ENCODE results near the gene TEAD1. TPM values are rescaled to one million over a fixed set of nuclear protein-coding genes. Genes with fewer than 3 reads are reported as not detected.
A peak's percentile ranks its signal among the peaks of the same experiment; 100 is the strongest.

TEAD1 gene
- total RNA-seq, 1 donor from 2014 or later: 126 TPM

DNA sequence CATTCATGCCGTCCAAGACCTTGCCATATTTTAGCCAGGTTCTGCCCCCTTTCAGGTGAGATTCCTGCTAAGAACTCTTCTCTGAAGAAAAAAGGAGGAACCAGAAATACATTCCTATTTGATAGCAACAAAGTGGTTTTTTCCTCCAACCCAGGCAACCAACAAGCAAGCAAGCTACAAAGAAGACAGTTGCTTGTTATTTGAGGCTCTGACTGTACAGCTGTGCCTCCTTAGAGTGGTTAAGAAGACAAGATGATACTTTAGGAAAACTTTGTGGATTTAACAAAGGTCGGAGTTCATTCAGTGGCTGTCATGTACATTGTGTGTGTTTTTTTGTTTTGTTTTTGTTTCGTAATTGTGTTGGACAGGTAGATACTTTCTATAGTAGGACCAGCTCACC, 21.7 kb downstream of the TEAD1 start:
- ATAC-seq: no peak
- intact Hi-C loops (cut with DNase I): no loop called here
- no peak for DNase-seq (ENCODE audit: missing footprints)

DNA sequence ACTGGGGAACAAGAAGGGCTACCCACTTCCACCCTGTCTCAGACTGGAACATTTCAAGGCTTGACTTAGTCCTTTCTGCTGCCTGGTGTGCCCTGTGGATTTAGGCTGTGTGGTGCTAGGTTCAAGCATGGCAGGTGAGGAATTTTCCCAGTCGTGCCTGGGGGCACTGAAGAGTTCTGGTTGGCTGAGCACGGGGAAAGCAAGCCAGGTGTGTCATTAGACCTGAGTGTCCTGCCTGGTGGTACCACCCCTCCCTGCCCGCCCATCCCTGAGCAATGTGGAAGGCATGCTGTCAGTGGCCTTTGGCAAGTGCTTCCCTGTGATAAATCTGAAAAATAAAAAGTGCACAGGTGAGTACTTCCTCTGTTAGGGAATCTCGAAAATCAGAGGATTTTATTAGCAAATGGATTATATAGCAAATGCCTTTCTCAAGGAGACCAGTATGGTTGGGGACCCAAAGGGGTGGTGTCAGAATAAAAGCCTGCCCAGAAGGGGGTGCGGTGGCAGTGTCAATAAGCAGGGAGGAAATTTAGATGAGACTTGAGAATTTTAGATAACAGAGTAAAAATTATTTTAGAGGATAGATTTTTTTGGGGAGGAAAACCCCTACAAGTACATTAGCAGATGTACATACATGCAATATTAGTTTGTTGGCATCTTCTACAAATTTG, 22.8 kb downstream of the TEAD1 start:
- no peak for DNase-seq (ENCODE audit: missing footprints)

DNA sequence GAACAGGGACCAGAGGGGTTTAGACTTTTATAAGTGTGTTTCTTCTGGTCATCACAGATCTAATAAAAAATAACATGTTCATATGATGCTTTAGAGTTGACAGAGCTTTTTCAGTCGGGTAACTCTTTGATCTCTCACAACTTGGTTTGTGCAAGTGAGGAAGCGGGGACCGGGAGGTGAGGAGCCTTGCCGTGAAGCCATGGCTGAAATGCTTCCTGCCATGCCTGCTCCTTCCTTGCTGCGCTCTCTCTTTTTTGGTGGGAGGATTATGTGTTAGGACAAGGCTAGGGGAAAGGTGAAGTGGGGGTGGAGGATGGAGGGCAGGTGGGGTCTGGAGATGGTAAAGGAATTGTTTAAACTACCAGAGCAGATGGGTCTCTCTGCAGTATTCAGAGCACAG, 23.8 kb downstream of the TEAD1 start:
- intact Hi-C loops (cut with DNase I): no loop called here
- ATAC-seq: no peak
- no peak for DNase-seq (ENCODE audit: missing footprints)

More for the DNA sequence above, 22.8 kb downstream of the TEAD1 start:
- intact Hi-C loops (cut with DNase I): no loop called here
- no peak for ATAC-seq

- DNase-seq (ENCODE audit: missing footprints) (no peak), ATAC-seq (peak; percentile 20)
- intact Hi-C loops (cut with DNase I): no loop called here
Observed at GRCh38 chr11:12701811-12702592, 27.8 kb downstream of the TEAD1 start.

DNA sequence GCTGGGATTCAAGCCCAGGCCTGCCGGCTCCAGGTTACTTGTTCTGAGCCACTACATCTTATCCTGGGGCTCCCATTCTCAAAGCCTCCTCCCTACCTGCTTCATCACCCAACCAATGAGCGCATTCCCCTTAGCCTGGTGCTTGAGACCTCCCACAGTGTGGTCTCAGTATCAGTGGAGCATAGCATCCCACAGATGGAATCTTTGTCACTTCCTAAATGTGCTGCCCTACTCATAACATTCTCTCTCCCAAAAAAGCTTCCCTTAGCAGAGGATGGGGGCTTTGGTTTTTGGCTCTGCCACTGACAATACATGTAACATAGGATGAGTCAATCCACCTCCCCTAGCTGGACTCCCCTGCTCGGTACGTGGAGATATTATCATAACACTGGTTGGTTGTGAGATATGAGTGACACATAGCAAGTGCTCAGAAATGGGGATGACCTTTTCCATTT, 28.8 kb downstream of the TEAD1 start:
- ATAC-seq: no peak

GRCh38 chr11:12704049-12704448, 29.8 kb downstream of the TEAD1 start:
- ATAC-seq: no peak
- intact Hi-C loops (cut with DNase I): no loop called here
- DNase-seq (ENCODE audit: missing footprints): no peak

More for the DNA sequence above, 28.8 kb downstream of the TEAD1 start:
- intact Hi-C loops (cut with DNase I): no loop called here
- DNase-seq (ENCODE audit: missing footprints): no peak

- intact Hi-C loops (cut with DNase I): no loop called here
- DNase-seq (ENCODE audit: missing footprints): no peak
- no peak for ATAC-seq
Observed at GRCh38 chr11:12705874-12706273, 31.7 kb downstream of the TEAD1 start.

DNA sequence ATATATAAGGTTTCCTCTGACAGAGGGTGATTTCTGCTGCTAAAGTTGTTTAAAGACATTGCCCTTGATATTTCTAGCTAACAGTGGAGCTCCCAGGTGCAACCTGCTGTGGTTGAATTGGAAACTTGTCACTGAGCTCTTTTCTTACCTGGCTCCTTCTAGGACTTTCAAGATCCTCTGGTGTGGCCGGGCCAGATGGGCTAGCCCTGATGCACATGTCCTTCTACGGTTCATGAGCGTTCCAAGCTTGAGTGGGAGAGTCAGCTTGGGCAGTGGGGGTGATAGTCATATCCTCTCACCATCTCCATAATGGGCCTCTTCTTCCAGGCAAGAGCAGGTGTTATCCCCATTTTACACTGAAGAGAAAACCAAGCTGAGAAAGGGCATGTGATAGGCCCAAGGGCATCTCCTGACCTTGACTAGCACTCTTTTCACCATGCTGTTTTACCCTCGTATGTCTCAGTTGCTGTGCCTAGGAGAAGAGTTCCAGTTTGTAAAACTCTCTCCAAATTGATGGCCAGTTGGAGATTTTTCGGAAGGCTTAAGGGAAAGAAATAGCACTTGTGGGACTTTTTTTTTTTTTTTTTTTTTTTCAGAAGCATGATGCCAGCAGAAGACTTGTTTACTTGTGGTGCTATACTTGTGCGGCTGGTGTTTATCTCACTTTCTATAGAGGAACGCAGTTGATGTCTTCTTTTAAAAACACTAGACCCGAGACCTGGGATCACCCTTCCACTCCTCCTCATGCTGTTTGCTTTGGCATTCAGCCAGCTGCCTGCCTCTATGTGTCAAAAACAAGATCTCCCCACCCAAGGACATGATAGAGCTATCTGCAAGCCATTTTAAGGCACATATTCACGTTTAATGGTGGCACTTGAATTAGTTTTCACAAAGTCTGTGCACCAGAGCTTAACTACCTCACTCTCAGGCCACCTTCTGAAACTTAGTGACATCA, 32.6 kb downstream of the TEAD1 start:
- ATAC-seq (peak; percentile 50), DNase-seq (ENCODE audit: missing footprints) (no peak)
- intact Hi-C loops (cut with DNase I): no loop called here

DNA sequence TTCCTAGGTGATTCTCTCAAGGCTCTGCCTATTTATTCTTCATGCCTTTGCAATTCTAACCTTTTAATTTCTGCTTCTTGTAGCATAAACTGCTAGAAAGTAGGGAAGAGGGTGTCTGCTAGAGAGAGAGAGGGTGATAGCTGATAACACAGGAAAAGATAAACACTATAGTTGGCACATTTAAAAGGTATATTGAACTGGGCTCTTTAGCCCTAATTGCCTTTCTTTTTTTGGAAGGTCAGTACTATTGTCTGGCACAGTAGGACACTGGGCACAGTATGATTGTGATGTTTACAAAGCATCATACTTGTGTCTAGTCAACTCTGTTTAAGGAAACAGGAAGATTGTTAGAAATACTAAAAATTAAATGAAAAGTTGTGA, 33.3 kb downstream of the TEAD1 start:
- intact Hi-C loops (cut with DNase I): no loop called here
- no peak for DNase-seq (ENCODE audit: missing footprints)
- no peak for ATAC-seq

DNA sequence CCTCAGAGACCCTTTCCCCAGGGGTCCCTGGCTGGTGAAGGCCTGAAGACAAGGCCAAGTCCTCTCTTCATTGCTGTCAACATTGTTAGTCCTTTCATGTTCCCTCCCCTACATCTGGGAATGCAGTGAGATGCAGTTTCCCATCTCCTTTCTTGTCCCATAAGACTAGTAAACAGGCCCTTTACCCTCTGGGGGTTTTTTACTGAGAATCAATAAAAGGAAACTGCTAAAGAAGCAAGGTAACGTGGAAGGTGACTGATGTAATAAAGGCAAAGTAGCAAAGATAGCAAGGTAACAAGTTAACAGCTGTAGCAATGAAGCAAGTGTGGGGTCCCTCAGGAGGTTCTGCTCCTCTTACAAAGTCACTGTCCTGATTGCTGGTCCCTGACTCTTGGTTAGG, 37.3 kb downstream of the TEAD1 start:
- intact Hi-C loops (cut with DNase I): no loop called here
- no peak for DNase-seq (ENCODE audit: missing footprints)
- ATAC-seq: no peak

DNA sequence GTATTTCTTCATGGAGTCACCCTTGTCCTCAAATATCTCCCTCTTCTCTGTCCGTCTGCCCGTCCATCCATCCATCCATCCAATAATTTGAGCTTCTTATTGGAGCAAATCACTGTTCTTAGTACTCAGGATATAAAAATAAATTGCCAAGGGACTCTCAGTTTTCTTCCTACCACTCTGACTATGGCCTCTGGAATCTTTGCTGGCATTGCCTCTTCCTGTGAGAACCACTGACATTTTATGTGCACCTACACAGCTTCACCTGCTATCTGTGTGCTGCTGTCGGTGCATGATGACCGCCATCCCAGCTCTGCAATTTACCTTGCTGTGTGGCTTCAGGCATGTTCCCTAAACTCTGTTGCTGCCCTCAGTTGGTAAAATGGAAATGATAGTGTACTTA, 37.9 kb downstream of the TEAD1 start:
- intact Hi-C loops (cut with DNase I): no loop called here
- DNase-seq (ENCODE audit: missing footprints) (no peak), ATAC-seq (no peak)

- no peak for ATAC-seq
- intact Hi-C loops (cut with DNase I): no loop called here
- DNase-seq (ENCODE audit: missing footprints): no peak
Observed at GRCh38 chr11:12715131-12715530, 40.9 kb downstream of the TEAD1 start.

DNA sequence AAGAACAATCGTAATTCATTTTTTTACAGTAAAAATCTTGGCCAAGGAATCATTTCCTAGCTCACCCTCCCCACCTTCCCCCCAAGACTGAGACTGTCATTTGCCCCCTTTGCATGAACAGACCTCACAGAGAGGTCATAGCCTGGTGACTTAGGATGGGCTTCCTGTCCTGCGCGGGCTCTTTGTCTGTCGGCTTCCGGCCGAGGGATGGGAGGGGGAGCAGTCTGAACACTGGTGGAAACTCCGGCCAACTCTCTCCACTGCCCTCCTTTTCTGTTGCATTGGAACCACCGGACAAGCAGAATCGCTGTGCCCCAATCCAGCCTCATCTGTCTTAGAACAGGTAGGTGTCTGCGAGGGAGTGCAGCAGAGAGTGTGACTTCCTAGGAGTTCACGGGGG, 41.7 kb downstream of the TEAD1 start:
- ATAC-seq (no peak), DNase-seq (ENCODE audit: missing footprints) (no peak)
- intact Hi-C loops (cut with DNase I): no loop called here

GRCh38 chr11:12716816-12717215, 42.6 kb downstream of the TEAD1 start:
- DNase-seq (ENCODE audit: missing footprints) (no peak), ATAC-seq (no peak)
- intact Hi-C loops (cut with DNase I): no loop called here

DNA sequence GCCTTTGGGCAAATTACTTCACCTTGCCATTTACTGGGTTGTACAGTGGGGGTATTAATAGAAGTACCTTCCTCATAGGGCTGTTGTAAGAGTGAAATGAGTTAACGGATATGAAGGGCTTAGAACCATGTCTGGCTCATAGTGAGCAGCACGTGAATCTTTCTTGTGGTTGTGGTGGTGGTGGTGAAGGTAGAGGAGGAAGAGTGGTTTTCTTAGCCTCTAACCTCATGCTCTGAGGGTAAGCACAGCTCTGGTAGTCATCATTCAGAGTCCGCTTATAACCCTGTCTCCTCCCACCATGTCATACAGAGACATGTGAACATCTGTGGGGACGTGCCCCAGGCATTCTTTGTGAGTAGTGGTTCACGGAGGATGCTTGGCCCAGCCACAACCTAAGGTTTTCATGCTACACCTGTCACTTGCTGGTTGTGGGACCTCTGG, 43.6 kb downstream of the TEAD1 start:
- intact Hi-C loops (cut with DNase I): no loop called here
- DNase-seq (ENCODE audit: missing footprints) (no peak), ATAC-seq (no peak)

DNA sequence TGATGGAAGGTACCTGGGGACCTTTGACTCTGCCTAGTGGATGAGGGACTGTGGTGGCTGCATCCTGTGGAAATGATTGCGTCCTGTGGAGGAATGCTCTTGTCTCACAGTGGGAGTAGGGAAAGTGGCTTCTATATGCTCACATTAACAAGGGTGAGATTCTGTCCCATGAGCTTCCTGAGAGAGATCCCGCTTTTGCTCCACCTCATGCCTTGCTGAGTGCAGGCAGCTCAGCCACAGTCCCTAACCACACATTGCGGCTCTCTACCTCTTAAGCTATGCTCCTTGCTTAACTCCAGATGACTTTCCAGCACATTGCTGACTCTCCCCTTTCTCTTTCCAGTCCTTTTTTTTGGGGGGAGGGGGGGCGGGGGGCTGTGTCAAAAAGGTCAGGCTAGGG, 45.0 kb downstream of the TEAD1 start:
- intact Hi-C loops (cut with DNase I): no loop called here
- no peak for ATAC-seq

DNA sequence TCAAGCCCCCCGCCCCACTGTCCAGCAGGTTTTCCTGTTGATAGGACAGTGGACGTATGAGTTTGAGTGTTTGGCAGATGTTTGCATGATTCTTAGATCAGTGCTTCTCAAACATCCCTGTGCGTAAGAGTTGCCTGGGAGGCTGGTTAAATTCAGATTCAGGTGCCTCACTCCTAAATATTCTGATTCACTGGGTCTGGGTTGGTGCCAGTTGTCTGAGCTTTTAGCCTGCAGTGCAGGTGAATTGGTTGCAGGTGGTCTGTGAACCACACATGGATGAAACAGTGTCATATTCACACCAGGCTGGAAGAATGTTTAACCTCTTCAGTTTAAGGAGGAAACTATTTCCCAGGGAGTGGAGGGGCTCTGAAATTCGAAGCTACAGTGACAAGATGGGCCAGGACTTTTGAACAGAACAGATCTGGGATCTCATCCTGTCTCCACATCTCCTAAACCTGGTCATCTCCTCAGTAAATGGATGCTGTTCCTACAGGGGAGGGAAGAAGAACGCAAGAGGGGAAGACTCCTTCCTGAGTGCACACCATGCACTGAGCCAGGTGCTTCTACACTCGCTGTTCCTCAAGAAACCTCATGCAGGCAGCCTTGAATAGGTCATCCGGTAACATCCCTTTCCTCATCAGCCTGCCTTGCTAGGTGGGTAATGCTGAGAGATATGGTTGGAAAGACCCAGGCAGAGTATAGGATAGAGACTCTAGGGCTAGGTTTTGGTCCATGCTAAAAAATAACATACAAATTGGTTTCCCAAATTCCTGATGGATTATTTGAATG, 47.8 kb downstream of the TEAD1 start:
- intact Hi-C loops (cut with DNase I): no loop called here
- ATAC-seq (no peak), DNase-seq (ENCODE audit: missing footprints) (no peak)

More for the DNA sequence above, 45.0 kb downstream of the TEAD1 start:
- DNase-seq (ENCODE audit: missing footprints): no peak

DNA sequence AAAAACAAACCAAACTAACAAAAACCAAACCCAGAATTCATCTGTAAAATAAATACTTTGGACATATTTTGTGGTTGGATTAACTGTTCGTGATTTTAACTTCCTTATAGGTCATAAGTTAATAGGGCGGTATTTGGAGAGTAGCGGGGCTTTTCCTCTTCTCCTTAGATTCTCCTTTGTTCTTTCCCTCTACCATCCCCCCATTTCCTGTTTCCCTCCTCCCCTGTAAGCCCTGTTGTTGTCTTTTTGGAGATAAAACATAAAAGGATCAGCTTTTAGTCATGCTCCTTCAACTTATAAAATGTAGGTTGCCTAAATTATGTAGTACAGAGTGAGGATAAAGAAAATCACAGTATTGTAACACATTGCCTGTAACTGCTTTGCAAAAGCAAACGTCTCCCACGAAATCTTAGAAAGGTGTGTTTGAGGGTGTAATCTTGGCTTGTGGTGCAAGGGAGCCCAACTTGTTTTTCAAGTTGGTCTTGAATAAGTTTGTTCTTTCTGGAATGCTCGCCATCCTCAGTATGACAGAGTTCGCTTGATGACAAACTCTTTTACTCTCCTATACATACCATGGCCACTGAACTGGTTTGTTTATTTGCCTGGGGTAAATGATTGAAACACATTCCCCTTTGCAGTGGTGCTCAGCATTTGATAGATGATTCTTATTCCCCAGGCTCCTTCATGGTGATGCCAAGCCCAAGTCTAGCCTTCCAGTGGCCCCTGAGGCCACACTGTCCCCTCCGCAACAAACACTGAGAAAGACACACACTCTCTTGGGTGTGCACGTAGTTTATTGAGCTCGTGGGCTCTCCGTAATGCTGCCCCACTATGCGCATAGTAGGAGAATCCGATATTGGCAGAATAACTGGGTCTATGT, 49.4 kb downstream of the TEAD1 start:
- DNase-seq (ENCODE audit: missing footprints): no peak
- ATAC-seq: no peak

More for the DNA sequence above, 49.4 kb downstream of the TEAD1 start:
- intact Hi-C loops (cut with DNase I): no loop called here

Measured in Right ventricle myocardium inferior (tissue), 1 donor.